Activated gamma-delta T cell (primary cell): ENCODE results near the gene HNRNPDL.
"Not testable (repeated sequence)": the region's sequence is repeated elsewhere in the genome, so short reads cannot be mapped to it uniquely, and the experiment has no call there.

Source experiments
- DNase-seq: peaks from one replicate; lab custom pipeline; 2025; lab: John Stamatoyannopoulos, UW
- total RNA-seq, 2 donors: gene quantifications; one replicate each; lab custom pipeline; 2026; lab: John Stamatoyannopoulos, UW

HNRNPDL gene
- total RNA-seq = 564 to 692 reads per million in 2 donors

- DNase-seq = peak; percentile 89
These were observed at the start of gene HNRNPDL, which contains the start of gene ENOPH1 for GRCh38 chr4:82430193-82430963. Gene HNRNPDL (minus strand): TSS chr4:82430462. CDS start chr4:82429690, 772 bp downstream. Gene ENOPH1 (plus strand): TSS chr4:82430590. CDS start chr4:82430830, 240 bp downstream.

- no peak for DNase-seq
These were observed 49.3 kb upstream of the HNRNPDL start for GRCh38 chr4:82479562-82479961.

GRCh38 chr4:82477469-82477868, 47.2 kb upstream of the HNRNPDL start:
- DNase-seq = not testable (repeated sequence)

- DNase-seq = not testable (repeated sequence)
These were observed 45.7 kb upstream of the HNRNPDL start for GRCh38 chr4:82475931-82476330.

GRCh38 chr4:82473621-82474164, 43.4 kb upstream of the HNRNPDL start:
- DNase-seq = no peak

GRCh38 chr4:82473080-82473479, 42.8 kb upstream of the HNRNPDL start:
- not testable (repeated sequence) for DNase-seq

- no peak for DNase-seq
These were observed 39.6 kb upstream of the HNRNPDL start for GRCh38 chr4:82469791-82470345.

GRCh38 chr4:82467471-82467870, 37.2 kb upstream of the HNRNPDL start:
- DNase-seq = no peak

- DNase-seq = no peak
These were observed 33.0 kb upstream of the HNRNPDL start for GRCh38 chr4:82463221-82463620.

- no peak for DNase-seq
These were observed 32.2 kb upstream of the HNRNPDL start for GRCh38 chr4:82462415-82462831.

GRCh38 chr4:82461710-82462109, 31.4 kb upstream of the HNRNPDL start:
- DNase-seq = no peak

- no peak for DNase-seq
These were observed 28.5 kb upstream of the HNRNPDL start for GRCh38 chr4:82458729-82459128.

- no peak for DNase-seq
These were observed 27.0 kb upstream of the HNRNPDL start for GRCh38 chr4:82457266-82457665.

- DNase-seq = no peak
These were observed 21.8 kb upstream of the HNRNPDL start for GRCh38 chr4:82452026-82452425.

GRCh38 chr4:82450966-82451755, 20.9 kb upstream of the HNRNPDL start:
- DNase-seq = no peak

- no peak for DNase-seq
These were observed 17.6 kb upstream of the HNRNPDL start for GRCh38 chr4:82447886-82448285.

- DNase-seq = no peak
These were observed 8.8 kb upstream of the HNRNPDL start for GRCh38 chr4:82439088-82439487.

GRCh38 chr4:82437285-82438005, 7.2 kb upstream of the HNRNPDL start:
- no peak for DNase-seq

GRCh38 chr4:82436780-82437179, 6.5 kb upstream of the HNRNPDL start:
- DNase-seq = no peak

- DNase-seq = no peak
These were observed 5.9 kb upstream of the HNRNPDL start for GRCh38 chr4:82436130-82436529.

- no peak for DNase-seq
These were observed 4.7 kb upstream of the HNRNPDL start for GRCh38 chr4:82434949-82435348.

- no peak for DNase-seq
These were observed 3.5 kb upstream of the HNRNPDL start for GRCh38 chr4:82433791-82434190.
